ENCODE results near the gene PYDC1. TPM values are rescaled to one million over a fixed set of nuclear protein-coding genes. Genes with fewer than 3 reads are reported as not detected.

The PYDC1 gene
- polyA plus RNA-seq, 3 donors, result not detected

DNA sequence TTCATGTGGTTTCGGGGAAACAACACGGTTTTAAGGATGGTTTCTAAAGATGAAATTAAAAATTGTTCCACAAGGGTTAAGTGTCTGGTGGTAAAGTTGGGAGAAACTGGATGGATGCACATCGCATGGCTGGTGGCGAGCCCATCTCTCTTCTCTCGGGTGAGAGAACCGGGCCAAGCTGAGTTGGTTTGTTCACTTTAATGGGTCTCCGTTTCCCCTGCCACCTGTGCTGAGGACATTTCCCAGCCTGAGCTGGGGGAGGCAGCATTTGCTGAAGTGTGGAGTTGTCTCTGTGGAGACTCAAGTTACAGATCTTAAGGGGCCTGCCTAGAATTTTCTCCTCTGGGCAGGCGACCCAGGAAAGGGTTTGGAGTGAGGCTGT is 29.1 kb downstream of the PYDC1 start:
- Mint-ChIP-seq H3K9me3 (no peaks in the 10 kb centered on the region), H3K27ac (peak overlapping the region in 2 of 7 donors; percentile 36 to 67), H3K36me3 (peaks cover 93 to 100% of the 10 kb centered on the region in 2 donors), H3K4me1 (peaks cover 40% of the 10 kb centered on the region), H3K27me3 (ENCODE audit: low read depth in 3 of 3) (peaks cover 0 to 2% (median 0%) of the 10 kb centered on the region in 3 donors), H3K4me3 (no peak overlapping the region)
- no peak overlapping the region for H3K27ac ChIP-seq (ENCODE audit: low read depth in 1 of 2, low read length in 2 of 2)
- peaks cover 91 to 100% of the 10 kb centered on the region in 2 donors for H3K36me3 ChIP-seq (replicated peaks in 1 of 2; ENCODE audit: control insufficient read depth in 1 of 2, insufficient read depth in 2 of 2, low read length in 2 of 2)
- no peaks in the 10 kb centered on the region for H3K27me3 ChIP-seq (ENCODE audit: control insufficient read depth in 2 of 2, insufficient read depth in 2 of 2, low read length in 2 of 2)
- no peak overlapping the region for H3K4me2 ChIP-seq (replicated peaks; ENCODE audit: extremely low read depth, low read length, poor library complexity, severe bottlenecking)
- peaks cover 100% of the 10 kb centered on the region for H4K20me1 ChIP-seq (ENCODE audit: insufficient read depth, low read length)
- no peak overlapping the region for H2AFZ ChIP-seq (ENCODE audit: insufficient read depth, low read depth, low read length, poor library complexity, severe bottlenecking)
- H3K4me1 ChIP-seq (ENCODE audit: control insufficient read depth in 1 of 2, insufficient read depth in 2 of 2, low read length in 2 of 2), result peaks cover 29% of the 10 kb centered on the region in 2 donors
- H3K4me3 ChIP-seq (replicated peaks in 1 of 3; ENCODE audit: low read depth in 2 of 3, low read length in 3 of 3), result no peak overlapping the region
- H3K9ac ChIP-seq (ENCODE audit: insufficient read depth, low read length, poor library complexity, severe bottlenecking), result no peak overlapping the region
- intact Hi-C loops (cut with micrococcal nuclease), result no loop called here
- 96% methylated on average over 5 of the region's 8 CpGs for WGBS (ENCODE audit: insufficient coverage)
- TF ChIP-seq, protein P1, sequence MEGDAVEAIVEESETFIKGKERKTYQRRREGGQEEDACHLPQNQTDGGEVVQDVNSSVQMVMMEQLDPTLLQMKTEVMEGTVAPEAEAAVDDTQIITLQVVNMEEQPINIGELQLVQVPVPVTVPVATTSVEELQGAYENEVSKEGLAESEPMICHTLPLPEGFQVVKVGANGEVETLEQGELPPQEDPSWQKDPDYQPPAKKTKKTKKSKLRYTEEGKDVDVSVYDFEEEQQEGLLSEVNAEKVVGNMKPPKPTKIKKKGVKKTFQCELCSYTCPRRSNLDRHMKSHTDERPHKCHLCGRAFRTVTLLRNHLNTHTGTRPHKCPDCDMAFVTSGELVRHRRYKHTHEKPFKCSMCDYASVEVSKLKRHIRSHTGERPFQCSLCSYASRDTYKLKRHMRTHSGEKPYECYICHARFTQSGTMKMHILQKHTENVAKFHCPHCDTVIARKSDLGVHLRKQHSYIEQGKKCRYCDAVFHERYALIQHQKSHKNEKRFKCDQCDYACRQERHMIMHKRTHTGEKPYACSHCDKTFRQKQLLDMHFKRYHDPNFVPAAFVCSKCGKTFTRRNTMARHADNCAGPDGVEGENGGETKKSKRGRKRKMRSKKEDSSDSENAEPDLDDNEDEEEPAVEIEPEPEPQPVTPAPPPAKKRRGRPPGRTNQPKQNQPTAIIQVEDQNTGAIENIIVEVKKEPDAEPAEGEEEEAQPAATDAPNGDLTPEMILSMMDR (IDR thresholded peaks at IDR 0.05), result no peak
- H3K79me2 ChIP-seq (ENCODE audit: insufficient read depth, low read length), result peaks cover 90% of the 10 kb centered on the region
- DNase-seq, result no peak
- H3K9me3 ChIP-seq (replicated peaks in 1 of 2; ENCODE audit: control insufficient read depth in 1 of 2, insufficient read depth in 1 of 2, low read length in 2 of 2), result no peaks in the 10 kb centered on the region

- TF ChIP-seq, protein P1 (IDR thresholded peaks at IDR 0.05), result no peak
- peaks cover 46% of the 10 kb centered on the region for H3K4me1 Mint-ChIP-seq
Measured at GRCh38 chr16:31186930-31187807, 29.8 kb downstream of the PYDC1 start.

More at GRCh38 chr16:31186930-31187807, 29.8 kb downstream of the PYDC1 start:
- H3K27me3 ChIP-seq (ENCODE audit: control insufficient read depth in 2 of 2, insufficient read depth in 2 of 2, low read length in 2 of 2), result no peaks in the 10 kb centered on the region
- Mint-ChIP-seq H3K27me3 (ENCODE audit: low read depth in 3 of 3) (peaks cover 0 to 2% (median 0%) of the 10 kb centered on the region in 3 donors), H3K36me3 (peaks cover 98 to 100% of the 10 kb centered on the region in 2 donors), H3K27ac (peak overlapping the region in 4 of 7 donors; percentile 18 to 71 (median 44)), H3K9me3 (no peaks in the 10 kb centered on the region), H3K4me3 (no peak overlapping the region)
- H3K27ac ChIP-seq (ENCODE audit: low read depth in 1 of 2, low read length in 2 of 2), result peak overlapping the region in 1 of 2 donors; percentile 34
- H2AFZ ChIP-seq (ENCODE audit: insufficient read depth, low read depth, low read length, poor library complexity, severe bottlenecking), result no peak overlapping the region
- H3K4me1 ChIP-seq (ENCODE audit: control insufficient read depth in 1 of 2, insufficient read depth in 2 of 2, low read length in 2 of 2), result peaks cover 36% of the 10 kb centered on the region in 2 donors
- peak overlapping the region; percentile 62 for H3K4me2 ChIP-seq (replicated peaks; ENCODE audit: extremely low read depth, low read length, poor library complexity, severe bottlenecking)
- peak overlapping the region in 1 of 3 experiments; percentile 45 for H3K4me3 ChIP-seq (replicated peaks in 1 of 3; ENCODE audit: low read depth in 2 of 3, low read length in 3 of 3)
- WGBS (ENCODE audit: insufficient coverage), result 97% methylated on average over 8 of the region's 10 CpGs
- intact Hi-C loops (cut with micrococcal nuclease), result no loop called here
- H3K79me2 ChIP-seq (ENCODE audit: insufficient read depth, low read length), result peaks cover 91% of the 10 kb centered on the region
- H3K9ac ChIP-seq (ENCODE audit: insufficient read depth, low read length, poor library complexity, severe bottlenecking), result no peak overlapping the region
- H4K20me1 ChIP-seq (ENCODE audit: insufficient read depth, low read length), result peaks cover 100% of the 10 kb centered on the region
- no peak for DNase-seq
- no peaks in the 10 kb centered on the region for H3K9me3 ChIP-seq (replicated peaks in 1 of 2; ENCODE audit: control insufficient read depth in 1 of 2, insufficient read depth in 1 of 2, low read length in 2 of 2)
- peaks cover 91 to 100% of the 10 kb centered on the region in 2 donors for H3K36me3 ChIP-seq (replicated peaks in 1 of 2; ENCODE audit: control insufficient read depth in 1 of 2, insufficient read depth in 2 of 2, low read length in 2 of 2)
